ENCODE results near the gene RNF144A. TPM values are rescaled to one million over a fixed set of nuclear protein-coding genes. Genes with fewer than 3 reads are reported as not detected.

Gene RNF144A
- total RNA-seq, 2 experiments from 2014 or later = 12.5 to 13.1 TPM

- POLR2A ChIA-PET = no interaction called here
- CTCF ChIA-PET = interaction anchor here (0.6 to 2.4 kb wide), 19 partner anchors 8 to 219 kb away, joined by 3 to 16 read pairs (median 4); partner anchors contain the start of genes CMPK2 and RSAD2
These were observed 127.3 kb downstream of the RNF144A start for GRCh38 chr2:7044253-7045250.

GRCh38 chr2:7045601-7046590 is 128.7 kb downstream of the RNF144A start:
- POLR2A ChIA-PET = no interaction called here
- CTCF ChIA-PET = interaction anchor here (1.3 to 2.2 kb wide), 2 partner anchors 18 to 20 kb away, joined by 3 to 7 read pairs; no protein-coding TSS in a partner anchor

GRCh38 chr2:7047661-7048060 is 130.4 kb downstream of the RNF144A start:
- ChIA-PET CTCF (no interaction called here), POLR2A (no interaction called here)

GRCh38 chr2:7048762-7049294 is 131.6 kb downstream of the RNF144A start:
- POLR2A ChIA-PET = no interaction called here
- CTCF ChIA-PET = no interaction called here

- CTCF ChIA-PET = interaction anchor here (1.3 kb wide), 1 partner anchor 8 kb away, joined by 3 read pairs; no protein-coding TSS in a partner anchor
- POLR2A ChIA-PET = no interaction called here
These were observed 135.2 kb downstream of the RNF144A start for GRCh38 chr2:7052404-7052803.

- ChIA-PET POLR2A (no interaction called here), CTCF (interaction anchor here (1.4 kb wide), 1 partner anchor 9 kb away, joined by 5 read pairs; no protein-coding TSS in a partner anchor)
These were observed 136.5 kb downstream of the RNF144A start for GRCh38 chr2:7053650-7054265.

- ChIA-PET CTCF (interaction anchor here (0.6 to 1.6 kb wide), 4 partner anchors 13 to 160 kb away, joined by 3 to 4 read pairs (median 3); no protein-coding TSS in a partner anchor), POLR2A (interaction anchor here (0.6 to 0.7 kb wide), 2 partner anchors 12 to 43 kb away, joined by 4 to 11 read pairs; no protein-coding TSS in a partner anchor)
These were observed 140.7 kb downstream of the RNF144A start for GRCh38 chr2:7057865-7058400.

GRCh38 chr2:7060156-7060555 is 142.9 kb downstream of the RNF144A start:
- CTCF ChIA-PET = no interaction called here
- POLR2A ChIA-PET = no interaction called here

- POLR2A ChIA-PET = no interaction called here
- CTCF ChIA-PET = no interaction called here
These were observed 143.6 kb downstream of the RNF144A start for GRCh38 chr2:7060631-7061449.

GRCh38 chr2:7061450-7061789 is 144.2 kb downstream of the RNF144A start:
- ChIA-PET CTCF (no interaction called here), POLR2A (no interaction called here)

- CTCF ChIA-PET = no interaction called here
- POLR2A ChIA-PET = no interaction called here
These were observed 144.7 kb downstream of the RNF144A start for GRCh38 chr2:7061921-7062320.

GRCh38 chr2:7063789-7064188 is 146.6 kb downstream of the RNF144A start:
- CTCF ChIA-PET = no interaction called here
- POLR2A ChIA-PET = no interaction called here

GRCh38 chr2:7068457-7068856 is 151.2 kb downstream of the RNF144A start:
- ChIA-PET CTCF (no interaction called here), POLR2A (no interaction called here)

GRCh38 chr2:7070483-7070882 is 153.3 kb downstream of the RNF144A start:
- ChIA-PET CTCF (interaction anchor here (1.0 kb wide), 1 partner anchor 27 kb away, joined by 3 read pairs; no protein-coding TSS in a partner anchor), POLR2A (interaction anchor here (0.6 kb wide), 2 partner anchors 13 to 124 kb away, joined by 4 to 11 read pairs; no protein-coding TSS in a partner anchor)

- POLR2A ChIA-PET = no interaction called here
- CTCF ChIA-PET = no interaction called here
These were observed 153.9 kb downstream of the RNF144A start for GRCh38 chr2:7071154-7071553.

GRCh38 chr2:7071916-7072556 is 154.8 kb downstream of the RNF144A start:
- ChIA-PET CTCF (no interaction called here), POLR2A (no interaction called here)

GRCh38 chr2:7073901-7074300 is 156.7 kb downstream of the RNF144A start:
- ChIA-PET CTCF (no interaction called here), POLR2A (no interaction called here)

GRCh38 chr2:7075834-7076233 is 158.6 kb downstream of the RNF144A start:
- ChIA-PET POLR2A (no interaction called here), CTCF (no interaction called here)
